IMR-90 (cell line): Measurements from ENCODE around the gene SPRED2.

Experiments used
- BHLHE40 ChIP-seq: fragments of 150-350 bp; IDR thresholded peaks from 2 replicates; pipeline ENCODE4 v1.6.1; 2016; ENCODE audit warnings: mild to moderate bottlenecking, low read depth, low read length
- CEBPB ChIP-seq: IDR thresholded peaks from 2 replicates; pipeline ENCODE4 v1.6.1; 2012; ENCODE audit warnings: low read depth, low read length, improper control_type of control experiment
- CHD1 ChIP-seq: IDR thresholded peaks from 2 replicates; pipeline ENCODE4 v1.6.1; 2012; ENCODE audit warnings: low read depth, low read length, improper control_type of control experiment
- ELK1 ChIP-seq: fragments of 150-350 bp; IDR thresholded peaks from 2 replicates; pipeline ENCODE4 v1.6.1; 2016; ENCODE audit warnings: low read depth, mild to moderate bottlenecking, low read length, moderate library complexity, borderline replicate concordance
- MAFK ChIP-seq: IDR thresholded peaks from 2 replicates; pipeline ENCODE4 v1.6.1; 2012; ENCODE audit warnings: low read depth, low read length, improper control_type of control experiment
- MAZ ChIP-seq: IDR thresholded peaks from 2 replicates; pipeline ENCODE4 v1.6.1; 2012; ENCODE audit warnings: low read depth, mild to moderate bottlenecking, low read length, improper control_type of control experiment, moderate library complexity, borderline replicate concordance
- MXI1 ChIP-seq: IDR thresholded peaks from 2 replicates; pipeline ENCODE4 v1.6.1; 2012; ENCODE audit warnings: low read depth, mild to moderate bottlenecking, low read length, moderate library complexity, borderline replicate concordance
- POLR2A ChIP-seq: IDR thresholded peaks from 2 replicates; pipeline ENCODE4 v1.6.1; 2012; ENCODE audit warnings: mild to moderate bottlenecking, low read depth, low read length
- RAD21 ChIP-seq: IDR thresholded peaks from 2 replicates; pipeline ENCODE4 v1.6.1; 2012; ENCODE audit warnings: low read length, improper control_type of control experiment
- RCOR1 ChIP-seq: IDR thresholded peaks from 2 replicates; pipeline ENCODE4 v1.6.1; 2012; ENCODE audit warnings: mild to moderate bottlenecking, low read length, improper control_type of control experiment; ENCODE audit not compliant: insufficient replicate concordance
- RFX5 ChIP-seq: IDR thresholded peaks from 2 replicates; pipeline ENCODE4 v1.8.0; 2012; ENCODE audit warnings: low read depth, mild to moderate bottlenecking, low read length, moderate library complexity
- SMC3 ChIP-seq: fragments of 150-350 bp; IDR thresholded peaks from 2 replicates; pipeline ENCODE4 v1.6.1; 2016; ENCODE audit warnings: low read depth, mild to moderate bottlenecking, antibody characterized with exemption, low read length, moderate library complexity
- TF ChIP-seq, protein P1 (sequence below): conservative IDR thresholded peaks from 2 replicates; pipeline ENCODE4 v1.5.1; 2012; ENCODE audit warnings: mild to moderate bottlenecking, low read depth, low read length, improper control_type of control experiment

DNA sequence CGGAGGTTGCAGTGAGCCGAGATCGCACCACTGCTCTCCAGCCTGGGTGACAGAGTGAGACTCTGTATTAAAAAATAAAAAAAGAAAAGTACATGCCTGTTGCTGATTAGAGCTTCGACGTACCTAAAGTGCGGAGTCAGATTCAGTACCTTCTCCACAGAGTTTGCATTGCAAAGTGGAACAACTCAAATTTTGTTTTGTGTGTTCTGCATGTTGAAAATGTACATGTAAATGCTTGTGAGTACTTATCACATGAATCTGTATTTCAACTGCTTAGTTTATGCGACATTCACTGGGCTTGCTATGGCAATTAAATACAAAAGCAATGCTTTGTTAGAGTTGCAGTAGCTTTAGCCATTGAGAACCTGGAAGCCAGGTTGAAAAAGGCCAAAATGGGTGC lies 168.4 kb downstream of the SPRED2 start:
- TF ChIP-seq, protein P1, sequence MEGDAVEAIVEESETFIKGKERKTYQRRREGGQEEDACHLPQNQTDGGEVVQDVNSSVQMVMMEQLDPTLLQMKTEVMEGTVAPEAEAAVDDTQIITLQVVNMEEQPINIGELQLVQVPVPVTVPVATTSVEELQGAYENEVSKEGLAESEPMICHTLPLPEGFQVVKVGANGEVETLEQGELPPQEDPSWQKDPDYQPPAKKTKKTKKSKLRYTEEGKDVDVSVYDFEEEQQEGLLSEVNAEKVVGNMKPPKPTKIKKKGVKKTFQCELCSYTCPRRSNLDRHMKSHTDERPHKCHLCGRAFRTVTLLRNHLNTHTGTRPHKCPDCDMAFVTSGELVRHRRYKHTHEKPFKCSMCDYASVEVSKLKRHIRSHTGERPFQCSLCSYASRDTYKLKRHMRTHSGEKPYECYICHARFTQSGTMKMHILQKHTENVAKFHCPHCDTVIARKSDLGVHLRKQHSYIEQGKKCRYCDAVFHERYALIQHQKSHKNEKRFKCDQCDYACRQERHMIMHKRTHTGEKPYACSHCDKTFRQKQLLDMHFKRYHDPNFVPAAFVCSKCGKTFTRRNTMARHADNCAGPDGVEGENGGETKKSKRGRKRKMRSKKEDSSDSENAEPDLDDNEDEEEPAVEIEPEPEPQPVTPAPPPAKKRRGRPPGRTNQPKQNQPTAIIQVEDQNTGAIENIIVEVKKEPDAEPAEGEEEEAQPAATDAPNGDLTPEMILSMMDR, result no peak
- TF ChIP-seq POLR2A, result no peak
- TF ChIP-seq MAZ, result no peak
- no peak for TF ChIP-seq MAFK
- TF ChIP-seq MXI1, result no peak
- no peak for TF ChIP-seq RAD21
- TF ChIP-seq ELK1, result no peak
- TF ChIP-seq SMC3, result no peak
- TF ChIP-seq RCOR1, result no peak
- no peak for TF ChIP-seq BHLHE40
- TF ChIP-seq CEBPB, result no peak
- TF ChIP-seq RFX5, result no peak
- TF ChIP-seq CHD1, result no peak
